GM21619 (cell line): ENCODE measurements around the gene TBC1D13.
A peak's percentile ranks its signal among the peaks of the same experiment; 100 is the strongest.

ENCODE experiments used
- ATAC-seq: cut with Tn5 transposase; IDR thresholded peaks from one replicate; pipeline ENCODE4 v1.9.1; 2021; ENCODE audit not compliant: unreplicated experiment

The TBC1D13 gene

DNA sequence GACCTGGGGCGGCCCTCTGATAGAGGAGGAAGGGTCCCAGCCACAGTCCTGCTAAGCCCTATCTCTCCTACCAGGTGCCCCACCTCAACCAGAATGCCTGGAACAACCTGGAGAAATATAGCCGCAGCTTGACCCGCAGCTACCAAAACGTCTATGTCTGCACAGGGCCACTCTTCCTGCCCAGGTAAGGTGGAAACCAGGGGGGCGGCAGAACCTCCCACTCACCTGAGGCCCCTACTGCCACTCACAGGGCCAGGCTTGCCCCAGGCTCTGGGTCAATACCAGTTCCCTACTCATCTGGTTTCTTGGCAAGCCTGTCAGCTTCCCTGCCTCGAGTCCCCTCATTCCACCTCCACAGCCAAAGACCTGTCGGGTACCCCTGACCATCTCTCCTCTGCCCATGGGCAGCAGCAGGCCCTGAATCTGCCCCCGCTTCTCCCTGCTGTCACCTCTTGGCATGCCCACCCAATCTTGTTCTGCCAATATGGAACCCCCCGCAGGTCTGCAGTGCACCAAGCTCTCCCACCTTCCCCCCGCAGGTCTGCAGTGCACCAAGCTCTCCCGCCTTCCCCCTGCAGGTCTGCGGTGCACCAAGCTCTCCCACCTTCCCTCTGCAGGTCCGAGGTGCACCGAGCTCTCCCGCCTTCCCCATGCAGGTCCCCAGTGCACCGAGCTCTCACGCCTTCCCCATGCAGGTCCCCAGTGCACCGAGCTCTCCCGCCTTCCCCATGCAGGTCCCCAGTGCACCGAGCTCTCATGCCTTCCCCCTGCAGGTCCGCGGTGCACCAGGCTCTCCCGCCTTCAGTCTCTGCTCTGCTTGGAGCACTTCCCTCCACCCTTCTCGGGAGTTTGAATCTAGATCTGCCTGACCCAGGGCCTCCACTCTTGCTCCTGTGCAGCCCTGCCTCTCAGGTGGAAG is 33.9 kb downstream of the TBC1D13 start:
- ATAC-seq = no peak

DNA sequence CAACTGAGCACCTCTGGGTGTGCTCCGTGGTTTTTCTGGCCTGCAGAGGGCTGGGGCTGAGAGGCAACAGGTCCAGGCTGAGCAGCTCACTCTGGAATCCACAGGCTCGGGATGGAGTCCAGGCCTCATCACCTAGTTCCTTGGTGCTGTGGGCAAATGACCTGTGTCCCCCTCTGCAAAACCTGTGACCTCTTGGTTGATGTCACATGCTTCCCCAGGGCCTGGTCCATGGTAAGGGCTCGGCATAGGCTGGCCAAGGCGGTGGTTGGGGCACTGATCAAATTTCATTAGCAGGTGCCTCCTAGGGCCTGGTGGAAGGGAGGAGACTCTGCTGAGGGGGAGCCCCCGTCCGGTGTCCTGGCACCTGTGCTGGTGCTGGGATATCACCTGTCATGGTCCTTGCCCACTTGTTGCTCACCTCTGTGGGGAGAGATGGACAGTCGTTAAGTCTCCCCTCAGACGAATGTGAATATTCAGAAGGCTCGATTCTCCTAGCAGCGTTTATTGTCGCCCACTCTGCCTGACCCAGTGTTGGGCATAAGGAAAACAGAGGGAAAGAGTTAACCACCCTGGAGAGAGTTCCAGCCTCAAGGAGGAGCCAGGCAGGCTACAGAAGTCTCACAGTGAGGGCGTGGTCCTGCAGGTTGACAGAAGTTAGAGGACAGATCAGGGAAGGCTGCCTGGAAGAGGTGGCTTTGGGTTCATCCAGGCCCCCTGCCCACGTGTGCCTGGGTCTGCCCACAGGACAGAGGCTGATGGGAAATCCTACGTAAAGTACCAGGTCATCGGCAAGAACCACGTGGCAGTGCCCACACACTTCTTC is 34.7 kb downstream of the TBC1D13 start:
- no peak for ATAC-seq

DNA sequence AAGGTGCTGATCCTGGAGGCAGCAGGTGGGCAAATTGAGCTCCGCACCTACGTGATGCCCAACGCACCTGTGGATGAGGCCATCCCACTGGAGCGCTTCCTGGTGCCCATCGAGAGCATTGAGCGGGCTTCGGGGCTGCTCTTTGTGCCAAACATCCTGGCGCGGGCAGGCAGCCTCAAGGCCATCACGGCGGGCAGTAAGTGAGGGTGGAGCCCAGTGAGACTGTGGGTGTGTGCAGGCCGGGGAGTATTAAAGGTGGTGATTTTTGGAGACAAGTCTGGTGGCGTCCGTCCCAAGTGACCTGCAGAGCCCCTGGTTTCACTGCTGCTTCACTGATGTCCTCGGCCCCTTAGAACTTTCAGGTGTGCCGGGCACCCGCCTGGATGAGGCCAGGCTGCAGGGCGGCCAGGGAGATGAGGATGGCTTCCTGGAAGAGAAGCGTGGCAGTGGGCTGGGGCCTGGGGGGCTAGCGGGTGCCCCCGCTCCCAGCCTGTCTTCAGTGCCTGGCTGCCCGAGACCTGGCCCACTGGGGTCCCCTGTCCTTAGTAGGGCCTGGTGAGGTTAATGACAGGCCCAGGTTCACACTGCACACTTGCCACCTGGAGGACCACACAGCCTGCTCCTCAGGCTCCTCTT is 35.5 kb downstream of the TBC1D13 start:
- no peak for ATAC-seq

DNA sequence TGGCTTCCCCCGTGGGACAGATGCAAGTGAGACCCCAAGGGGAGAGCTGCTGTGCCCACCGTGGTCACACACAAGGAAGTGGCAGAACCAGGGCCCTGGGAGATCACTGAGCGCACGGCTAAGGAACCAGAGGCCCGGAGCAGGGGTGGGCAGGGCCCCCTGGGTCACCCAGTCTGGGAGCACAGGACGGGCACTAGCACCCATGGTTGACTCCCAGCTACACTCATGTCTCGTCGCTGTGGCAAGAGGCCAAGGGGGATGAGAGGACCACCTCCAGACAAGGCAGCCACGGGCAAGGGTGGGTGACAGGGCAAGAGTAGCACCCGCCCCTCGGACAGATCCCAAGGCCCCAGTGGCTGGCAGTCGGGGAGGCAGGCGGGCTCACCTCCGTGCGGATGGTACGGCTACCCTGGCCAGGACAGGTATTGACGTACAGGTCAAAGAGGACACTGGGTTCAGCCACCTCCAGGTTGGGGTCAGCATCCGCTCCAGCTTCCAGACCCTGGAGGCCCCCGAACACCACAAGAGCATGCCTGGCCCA is 36.4 kb downstream of the TBC1D13 start:
- ATAC-seq = no peak

DNA sequence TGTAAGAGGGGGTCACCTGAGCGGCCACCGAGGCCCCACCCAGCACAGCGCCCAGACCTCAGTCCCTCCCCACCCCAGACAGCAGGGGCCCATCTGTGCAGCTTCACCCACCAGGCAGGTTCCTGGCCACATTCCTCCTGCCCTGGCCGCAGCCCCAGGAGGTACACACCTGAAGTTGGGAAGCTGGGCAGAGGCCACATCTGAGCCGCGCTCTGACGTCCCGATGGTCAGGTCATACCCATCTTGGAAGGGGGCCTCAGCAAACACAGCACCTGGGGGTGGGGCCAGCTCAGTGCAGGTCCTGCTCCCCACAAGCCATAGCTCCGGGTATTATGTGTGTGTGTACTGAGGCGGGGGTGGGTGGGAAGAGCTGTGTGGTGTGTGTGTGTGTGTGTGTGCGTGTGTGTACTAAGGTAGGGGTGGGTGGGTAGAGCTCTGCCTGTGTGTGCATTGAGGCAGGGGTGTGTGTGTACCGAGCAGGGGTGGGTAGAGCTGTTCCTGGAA is 36.9 kb downstream of the TBC1D13 start:
- ATAC-seq = no peak

DNA sequence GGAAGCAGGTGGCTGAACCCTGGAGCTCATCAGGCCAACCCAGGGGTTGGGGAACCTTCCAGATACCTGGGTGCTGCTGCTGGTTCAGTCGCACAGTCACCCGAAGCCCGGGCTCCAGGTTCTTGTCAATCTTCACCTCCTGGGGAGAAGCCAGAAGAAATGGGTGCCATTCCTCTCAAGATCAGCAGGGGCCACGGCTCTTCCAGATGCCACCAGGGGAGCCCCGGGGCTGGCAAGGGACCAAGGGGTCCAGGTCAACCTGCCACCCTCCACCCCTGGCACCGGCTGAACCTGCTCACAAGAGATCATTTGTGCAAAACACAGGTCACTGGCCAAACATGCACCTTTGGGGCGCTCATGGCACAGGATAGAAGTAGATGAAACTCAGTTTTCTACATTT is 37.9 kb downstream of the TBC1D13 start:
- ATAC-seq = no peak

DNA sequence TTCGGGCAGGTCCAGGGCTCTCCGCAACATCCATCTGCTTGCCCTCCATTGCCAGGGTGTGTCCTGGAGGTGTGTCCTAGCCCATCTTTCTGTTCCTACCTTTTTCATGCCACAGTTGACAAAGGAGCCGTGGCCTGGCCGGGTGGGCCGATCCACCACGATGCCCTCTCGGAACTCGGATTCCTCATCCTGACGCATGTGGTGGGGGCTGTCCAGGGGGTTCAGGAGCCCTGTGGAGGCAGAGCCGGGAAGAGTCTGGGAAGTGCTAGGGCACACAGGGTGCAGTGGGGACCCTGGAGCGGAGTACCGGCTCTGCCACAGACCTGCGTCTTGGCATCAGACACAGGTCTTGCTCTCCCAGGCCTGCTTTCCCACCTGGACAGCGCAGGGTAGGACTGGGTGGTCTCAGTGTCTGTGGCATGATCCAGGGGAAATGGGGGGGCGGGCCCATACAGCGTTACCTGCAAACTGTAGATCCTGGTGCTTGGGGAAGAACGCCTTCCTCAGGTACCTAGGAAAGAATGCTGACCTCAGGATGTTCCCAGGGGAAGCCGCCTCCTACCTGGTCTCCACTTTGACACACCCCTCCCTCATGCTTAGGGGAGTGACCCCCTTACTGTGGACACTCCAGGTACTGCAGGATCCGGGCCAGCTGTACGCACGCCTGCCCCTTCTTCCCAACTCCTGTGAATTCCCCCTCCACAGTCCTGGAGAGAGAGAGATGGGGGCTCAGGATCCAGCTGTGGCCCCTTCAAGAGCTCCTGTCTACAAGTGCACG is 39.1 kb downstream of the TBC1D13 start:
- no peak for ATAC-seq

DNA sequence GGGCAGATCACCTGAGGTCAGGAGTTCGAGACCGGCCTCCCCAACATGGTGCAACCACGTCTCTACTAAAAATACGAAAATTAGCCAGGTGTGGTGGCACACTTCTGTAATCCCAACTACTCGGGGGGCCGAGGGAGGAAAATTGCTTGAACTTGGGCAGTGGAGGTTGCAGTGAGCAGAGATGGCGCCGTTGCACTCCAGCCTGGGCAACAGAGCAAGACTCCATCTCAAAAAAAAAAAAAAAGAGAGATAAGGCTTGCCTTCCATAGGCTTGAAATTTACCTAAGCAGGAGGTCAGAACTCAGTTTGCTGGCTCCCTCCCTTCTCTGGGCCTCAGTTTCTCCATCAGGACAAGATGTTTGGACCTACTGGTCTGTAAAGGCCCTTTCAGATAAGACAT is 41.2 kb downstream of the TBC1D13 start:
- ATAC-seq = no peak

DNA sequence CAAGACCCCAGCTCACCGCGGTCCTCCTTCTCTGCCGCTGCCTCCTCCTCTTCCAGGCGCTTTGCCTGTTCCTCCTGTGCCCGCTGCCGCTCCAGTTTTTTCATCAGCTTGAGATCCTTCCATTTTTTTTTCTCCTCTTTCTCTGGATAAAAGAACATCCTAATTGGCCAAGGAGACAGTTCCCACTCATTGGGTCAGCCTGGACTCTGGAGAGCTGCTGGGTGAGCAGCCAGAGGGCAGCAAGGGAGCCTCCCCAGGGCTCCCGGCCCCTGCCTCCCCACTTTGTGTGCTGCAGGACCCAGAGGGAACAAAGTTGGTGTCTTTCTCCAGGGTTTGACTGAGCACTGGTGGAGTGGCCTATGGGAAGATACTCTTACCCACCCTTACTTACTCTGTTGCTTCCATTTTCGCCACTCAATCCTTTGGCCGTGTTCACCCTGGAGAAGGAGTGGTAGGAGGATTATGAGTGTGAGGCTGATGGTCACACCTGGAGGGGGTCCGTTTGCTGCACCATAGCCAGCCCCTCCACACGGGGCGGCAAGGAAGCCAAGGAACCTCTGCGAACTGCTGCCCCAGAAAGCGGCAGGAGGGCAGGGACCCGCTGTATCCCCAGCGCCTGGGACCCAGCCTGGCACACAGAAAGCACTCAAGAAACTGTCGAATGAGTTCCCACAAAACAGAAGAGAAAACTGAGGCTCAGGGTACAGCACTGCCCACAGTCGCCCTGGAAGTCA is 41.8 kb downstream of the TBC1D13 start:
- no peak for ATAC-seq

DNA sequence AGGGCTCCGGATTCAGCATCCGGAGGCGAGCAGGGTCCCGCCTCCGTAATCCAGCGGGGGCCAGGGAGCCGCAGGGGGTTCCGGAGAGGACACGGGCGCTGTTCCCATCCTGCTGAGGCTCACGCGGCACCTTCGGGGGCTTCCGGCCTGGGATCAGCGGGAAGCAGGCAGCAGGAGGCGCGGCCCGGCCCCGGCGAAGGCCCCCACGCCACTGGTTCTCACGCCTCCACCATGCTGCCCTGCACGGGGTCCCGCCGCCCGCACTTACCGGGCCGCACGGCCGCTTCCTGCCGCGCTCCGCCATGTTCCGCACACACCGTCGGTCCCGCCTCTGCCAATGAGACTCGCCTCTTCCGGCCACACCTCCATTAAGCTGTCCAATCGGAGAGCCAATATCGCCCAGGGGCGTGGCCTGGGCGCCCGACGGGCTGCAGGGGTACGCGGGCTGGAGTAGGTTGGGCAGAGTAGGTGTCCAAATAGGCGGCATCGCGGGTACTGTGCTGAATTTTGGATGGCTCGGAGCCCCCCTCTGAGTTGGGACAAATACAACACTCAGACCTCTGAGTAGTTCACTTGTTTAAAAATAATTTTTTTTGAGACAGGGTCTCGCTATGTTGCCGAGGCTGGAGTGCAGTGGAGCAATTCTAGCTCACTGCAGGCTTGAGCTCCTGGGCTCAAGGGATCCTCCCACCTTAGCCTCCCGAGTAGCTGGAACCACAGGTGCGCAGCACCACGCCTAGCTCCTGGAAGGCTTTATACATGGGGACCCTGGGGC is 42.6 kb downstream of the TBC1D13 start, which contains the start of gene SPOUT1:
SPOUT1 (minus strand) TSS at position 318 of the 775 bp plus-strand sequence; CDS start at position 304, 14 bp downstream.
- ATAC-seq = peak; percentile 98

DNA sequence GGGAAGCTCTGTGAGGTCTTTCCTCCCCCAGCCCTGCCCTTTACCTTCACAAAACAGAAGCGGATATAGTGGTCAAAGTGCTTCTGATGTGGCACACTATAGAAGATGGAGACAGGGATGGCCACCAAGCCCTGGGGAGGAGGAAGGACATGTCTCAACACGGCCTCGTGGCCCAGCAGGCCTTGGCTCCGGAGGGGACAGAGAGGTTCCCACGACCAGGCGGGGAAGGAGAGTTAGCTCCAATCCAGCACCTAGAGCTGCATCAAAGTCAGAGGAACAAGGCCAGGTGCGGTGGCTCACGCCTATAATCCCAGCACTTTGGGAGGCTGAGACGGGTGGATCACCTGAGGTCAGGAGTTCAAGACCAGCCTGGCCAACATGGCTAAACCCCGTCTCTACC is 46.6 kb downstream of the TBC1D13 start:
- no peak for ATAC-seq

DNA sequence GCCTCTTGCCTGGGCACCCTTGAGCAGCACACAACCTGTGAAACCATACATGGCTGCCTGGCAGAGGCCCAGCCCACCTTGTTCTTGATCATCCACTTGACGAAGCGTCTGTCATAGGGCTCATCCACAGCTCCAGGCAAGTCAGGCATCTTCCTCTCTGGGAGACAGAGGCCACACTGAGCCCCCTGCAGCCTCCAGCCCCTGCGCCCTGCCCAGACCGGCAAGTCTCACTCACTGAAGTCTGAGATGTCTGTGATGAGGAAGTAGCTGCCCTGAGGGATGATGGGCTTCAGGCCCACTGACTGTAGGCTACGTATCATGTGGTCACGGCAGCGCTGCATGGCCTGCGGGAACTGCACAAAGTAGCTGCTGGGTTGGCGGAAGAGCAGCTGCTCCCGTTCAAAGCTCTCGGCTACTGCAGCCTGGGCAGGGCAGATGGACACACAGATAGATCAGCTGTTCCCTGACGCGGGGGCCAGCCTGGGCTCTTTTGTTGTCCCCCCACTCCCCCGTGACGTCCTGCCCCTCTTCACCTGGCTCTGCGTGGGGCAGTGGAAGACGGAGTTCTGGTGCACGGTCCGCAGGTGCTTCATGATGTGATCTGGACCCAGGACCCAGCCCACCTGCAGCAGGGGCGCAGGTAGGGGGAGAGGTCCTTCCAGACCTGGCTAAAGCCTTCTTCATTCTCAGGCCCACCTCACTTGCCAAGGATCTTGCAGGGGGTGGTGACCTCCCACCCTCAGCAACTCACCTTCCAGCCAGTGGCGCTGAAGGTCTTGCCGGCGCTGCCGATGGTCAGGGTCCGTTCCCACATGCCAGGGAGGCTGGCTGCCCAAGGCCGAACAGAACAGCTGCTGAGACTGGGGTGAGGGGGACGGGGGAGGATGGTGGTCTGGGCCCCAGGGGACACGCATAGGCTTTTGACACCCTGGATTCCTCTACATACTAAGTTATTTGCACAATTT is 48.5 kb downstream of the TBC1D13 start:
- no peak for ATAC-seq

DNA sequence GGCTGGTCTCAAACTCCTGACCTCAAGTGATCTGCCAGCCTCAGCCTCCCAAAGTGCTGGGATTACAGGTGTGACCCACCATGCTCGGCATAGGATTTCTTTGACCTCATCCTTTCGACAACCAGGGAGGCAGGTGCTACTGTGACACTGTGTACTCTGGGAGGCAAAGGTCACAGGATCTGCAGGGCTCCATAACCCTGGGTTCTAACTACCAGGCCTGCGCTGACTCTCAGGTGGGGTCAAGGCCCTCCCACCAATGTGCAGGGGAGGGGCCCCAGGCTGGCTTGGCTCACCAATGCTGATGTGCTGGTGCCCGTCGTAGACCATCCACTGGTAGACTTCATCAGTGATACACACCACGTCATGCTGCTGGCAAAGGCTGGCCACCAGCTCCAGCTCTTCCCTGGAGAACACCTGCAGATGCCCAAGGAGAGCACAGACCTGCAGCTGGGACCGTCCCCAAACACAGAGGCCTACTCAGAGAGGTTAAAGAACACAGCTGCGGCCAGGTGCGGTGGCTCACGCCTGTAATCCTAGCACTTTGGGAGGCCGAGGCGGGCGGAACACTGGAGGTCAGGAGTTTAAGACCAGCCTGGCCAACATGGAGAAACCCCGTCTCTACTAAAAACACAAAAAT is 49.6 kb downstream of the TBC1D13 start:
- ATAC-seq = no peak

DNA sequence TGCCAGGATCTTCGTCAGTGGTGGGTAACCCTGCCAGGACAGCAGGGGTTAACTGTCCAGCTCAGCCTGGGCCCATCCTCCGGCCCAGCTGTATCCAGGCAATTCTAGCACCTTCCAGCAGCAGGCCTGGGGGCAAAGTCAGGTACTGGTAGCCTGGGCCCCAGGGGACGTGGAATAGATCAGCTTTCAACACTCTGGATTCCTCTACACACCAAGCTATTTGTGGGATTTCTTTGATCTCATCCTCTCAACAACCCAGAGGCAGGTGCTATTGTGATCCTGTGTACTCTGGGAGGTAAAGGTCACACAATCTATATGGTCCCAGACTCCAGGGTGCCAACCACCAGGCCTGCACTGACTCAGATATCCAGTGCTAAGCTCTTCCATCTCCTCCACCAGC is 51.3 kb downstream of the TBC1D13 start:
- no peak for ATAC-seq

DNA sequence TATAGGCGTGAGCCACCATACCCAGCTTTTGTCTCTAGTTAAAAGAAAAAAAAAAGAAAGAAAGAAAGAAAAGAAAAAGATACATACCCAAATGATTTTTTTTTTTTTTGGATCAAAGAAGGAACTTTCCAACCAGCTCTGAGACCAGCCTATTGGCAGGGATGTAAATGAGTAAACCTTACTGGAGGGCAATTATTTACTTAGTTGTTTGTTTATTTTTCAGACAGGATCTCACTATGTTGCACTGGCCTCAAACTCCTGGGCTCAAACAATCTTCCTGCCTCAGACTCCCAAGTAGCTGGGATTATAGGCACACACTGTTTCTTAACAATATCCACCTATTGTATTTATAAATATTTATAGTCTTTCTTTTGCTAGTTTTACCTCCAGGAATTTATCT is 53.5 kb downstream of the TBC1D13 start:
- ATAC-seq = no peak

DNA sequence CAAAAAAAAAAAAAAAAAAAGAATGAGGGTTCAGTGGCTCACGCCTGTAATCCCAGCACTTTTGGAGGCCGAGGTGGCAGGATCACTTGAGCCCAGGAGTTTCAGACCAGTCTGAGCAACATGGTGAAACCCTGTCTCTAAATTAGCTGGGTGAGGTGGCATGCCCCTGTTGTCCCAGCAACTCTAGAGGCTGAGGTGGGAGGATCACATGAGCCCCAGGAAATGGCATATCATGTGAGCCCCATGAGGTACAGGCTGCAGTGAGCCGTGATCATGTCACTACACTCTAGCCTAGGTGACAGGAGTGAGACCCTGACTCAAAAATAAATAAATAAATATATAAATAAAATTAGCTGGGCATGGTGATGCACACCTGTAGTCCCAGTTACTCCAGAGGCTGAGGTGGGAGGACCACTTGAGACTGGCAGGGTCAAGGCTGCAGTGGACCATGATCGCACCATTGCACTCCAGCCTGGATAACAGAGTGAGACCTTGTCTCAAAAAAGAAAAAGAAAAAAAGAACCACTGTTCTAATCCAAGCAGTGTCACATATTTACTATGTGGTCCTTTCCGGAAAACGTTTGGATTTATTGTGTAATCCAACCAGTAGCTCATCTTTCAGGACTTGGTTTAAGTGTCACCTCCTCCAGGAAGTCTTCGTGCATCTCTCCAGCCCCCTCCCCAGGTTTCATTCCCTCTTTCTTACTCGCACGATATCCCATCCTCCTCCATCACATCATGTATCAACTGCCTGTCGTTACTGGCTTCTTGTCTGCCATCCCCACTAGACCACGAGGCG is 54.8 kb downstream of the TBC1D13 start:
- ATAC-seq = no peak
